ENCODE measurements around the gene UNC5A. TPM values are rescaled to one million over a fixed set of nuclear protein-coding genes. Genes with fewer than 3 reads are reported as not detected.

The UNC5A gene
- total and polyA plus RNA-seq, 11 donors, result 0.09 to 0.43 (median 0.20) TPM; not detected in 7

- DNase-seq (no peak), ATAC-seq (no peak)
- TF ChIP-seq POLR2A (IDR thresholded peaks at IDR 0.05) (no peak), CTCF (IDR thresholded peaks at IDR 0.05) (no peak)
- Histone ChIP-seq H3K36me3 (peaks cover 0 to 30% (median 15%) of the 10 kb centered on the region in 9 donors), H3K27ac (no peak overlapping the region), H3K4me3 (no peak overlapping the region), H3K27me3 (no peaks in the 10 kb centered on the region), H3K9me3 (no peaks in the 10 kb centered on the region), H3K4me1 (no peaks in the 10 kb centered on the region)
- WGBS, 4 donors, result 88 to 96% (median 91%) methylated on average over 2 of the region's 2 CpGs
- intact Hi-C loops (cut with DNase I), result no loop called here
Measured at GRCh38 chr5:176922817-176923216, 112.5 kb downstream of the UNC5A start.

GRCh38 chr5:176927562-176927961 lies 117.2 kb downstream of the UNC5A start:
- Histone ChIP-seq H3K4me3 (no peak overlapping the region), H3K27me3 (no peaks in the 10 kb centered on the region), H3K4me1 (no peaks in the 10 kb centered on the region), H3K27ac (no peak overlapping the region), H3K36me3 (peaks cover 0 to 57% (median 24%) of the 10 kb centered on the region in 9 donors), H3K9me3 (no peaks in the 10 kb centered on the region)
- intact Hi-C loops (cut with DNase I), result no loop called here
- WGBS, 4 donors, result 93 to 97% (median 96%) methylated on average over 3 of the region's 3 CpGs
- TF ChIP-seq CTCF (IDR thresholded peaks at IDR 0.05) (no peak), POLR2A (IDR thresholded peaks at IDR 0.05) (no peak)
- DNase-seq (no peak), ATAC-seq (no peak)

- H3K4me1 ChIP-seq, result no peaks in the 10 kb centered on the region
- 95 to 98% (median 95%) methylated on average over 1 of the region's 1 CpG for WGBS, 4 donors
- H3K27me3 ChIP-seq, result no peaks in the 10 kb centered on the region
- no peak overlapping the region for H3K27ac ChIP-seq
- H3K4me3 ChIP-seq, result no peak overlapping the region
- ATAC-seq, result no peak
- intact Hi-C loops (cut with DNase I), result no loop called here
- TF ChIP-seq POLR2A (IDR thresholded peaks at IDR 0.05) (no peak), CTCF (IDR thresholded peaks at IDR 0.05) (no peak)
- no peaks in the 10 kb centered on the region for H3K9me3 ChIP-seq
- H3K36me3 ChIP-seq, result peaks cover 0 to 75% (median 45%) of the 10 kb centered on the region in 9 donors
- no peak for DNase-seq
Measured at GRCh38 chr5:176929654-176930053, 119.3 kb downstream of the UNC5A start.

Other genes starting within 250 kb of the UNC5A start
- gene GPRIN1, start 200.4 kb upstream of the UNC5A start, total RNA-seq, result 1 to 10 TPM in 1 of 9 donors, under 1 TPM in 8; 0.25 to 1.9 (median 0.48) TPM
- under 1 TPM; 0.15 to 0.36 TPM for gene GPRIN1, start 200.4 kb upstream of the UNC5A start, polyA plus RNA-seq
- under 1 TPM in 1 of 9 donors, not detected in 8; 0.23 TPM for gene SNCB, start 180.0 kb upstream of the UNC5A start, total RNA-seq
- gene SNCB, start 180.0 kb upstream of the UNC5A start, polyA plus RNA-seq, result not detected
- gene EIF4E1B, start 179.9 kb upstream of the UNC5A start, total RNA-seq, result not detected
- not detected for gene EIF4E1B, start 179.9 kb upstream of the UNC5A start, polyA plus RNA-seq
- 10 to 100 TPM; 22.2 to 53.1 (median 30.9) TPM for gene TSPAN17, start 163.1 kb upstream of the UNC5A start, total RNA-seq
- gene TSPAN17, start 163.1 kb upstream of the UNC5A start, polyA plus RNA-seq, result 10 to 100 TPM; 15.4 to 59.3 TPM
- gene HK3, start 88.8 kb downstream of the UNC5A start, total RNA-seq, result 10 to 100 TPM in 2 of 9 donors, 1 to 10 TPM in 6, under 1 TPM in 1; 0.46 to 44.0 (median 2.4) TPM
- 1 to 10 TPM; 4.2 to 4.3 TPM for gene HK3, start 88.8 kb downstream of the UNC5A start, polyA plus RNA-seq
- gene UIMC1, start 196.2 kb downstream of the UNC5A start, total RNA-seq, result 10 to 100 TPM; 22.6 to 40.2 (median 36.8) TPM
- gene UIMC1, start 196.2 kb downstream of the UNC5A start, polyA plus RNA-seq, result 10 to 100 TPM; 14.8 to 27.3 TPM
- gene ZNF346, start 212.1 kb downstream of the UNC5A start, total RNA-seq, result 10 to 100 TPM in 2 of 9 donors, 1 to 10 TPM in 7; 6.5 to 11.9 (median 7.5) TPM
- 1 to 10 TPM; 4.4 to 8.0 TPM for gene ZNF346, start 212.1 kb downstream of the UNC5A start, polyA plus RNA-seq

All from heart left ventricle (tissue), 16 donors.